Stimulated activated CD8-positive, alpha-beta memory T cell treated with anti-CD3 and anti-CD28 coated beads, Interleukin-12 subunit alpha, Interleukin-12 subunit beta, amount 100 ng/mL, for 24 hours (primary cell): Measurements from ENCODE around the gene PIAS4.

ENCODE experiments used
- DNase-seq: peaks from one replicate; pipeline ENCODE4 v3.0.0-alpha.2; 2020; ENCODE audit errors: extremely low read depth

Gene PIAS4

GRCh38 chr19:4042731-4043082, 35.2 kb downstream of the PIAS4 start:
- no peak for DNase-seq

DNA sequence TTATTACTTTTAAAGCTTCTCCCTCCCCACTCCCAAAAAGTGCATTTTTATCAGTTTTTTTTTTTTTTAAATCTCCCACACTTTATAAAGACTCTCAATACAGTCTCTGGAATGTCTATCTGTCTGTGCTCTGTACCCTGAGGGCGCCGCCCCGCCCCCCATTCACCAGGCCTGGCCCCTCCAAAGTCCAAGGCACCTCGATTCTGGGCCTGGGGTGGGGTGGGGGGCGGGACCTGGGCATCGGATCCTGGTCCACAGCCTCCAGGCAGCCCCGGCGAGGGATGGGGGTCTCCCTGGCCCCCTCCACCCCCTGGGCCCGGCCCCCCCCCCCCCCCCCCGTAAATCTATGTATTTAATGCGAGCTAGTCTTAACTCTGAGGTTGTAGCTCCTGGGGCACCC, 35.9 kb downstream of the PIAS4 start:
- DNase-seq: no peak

DNA sequence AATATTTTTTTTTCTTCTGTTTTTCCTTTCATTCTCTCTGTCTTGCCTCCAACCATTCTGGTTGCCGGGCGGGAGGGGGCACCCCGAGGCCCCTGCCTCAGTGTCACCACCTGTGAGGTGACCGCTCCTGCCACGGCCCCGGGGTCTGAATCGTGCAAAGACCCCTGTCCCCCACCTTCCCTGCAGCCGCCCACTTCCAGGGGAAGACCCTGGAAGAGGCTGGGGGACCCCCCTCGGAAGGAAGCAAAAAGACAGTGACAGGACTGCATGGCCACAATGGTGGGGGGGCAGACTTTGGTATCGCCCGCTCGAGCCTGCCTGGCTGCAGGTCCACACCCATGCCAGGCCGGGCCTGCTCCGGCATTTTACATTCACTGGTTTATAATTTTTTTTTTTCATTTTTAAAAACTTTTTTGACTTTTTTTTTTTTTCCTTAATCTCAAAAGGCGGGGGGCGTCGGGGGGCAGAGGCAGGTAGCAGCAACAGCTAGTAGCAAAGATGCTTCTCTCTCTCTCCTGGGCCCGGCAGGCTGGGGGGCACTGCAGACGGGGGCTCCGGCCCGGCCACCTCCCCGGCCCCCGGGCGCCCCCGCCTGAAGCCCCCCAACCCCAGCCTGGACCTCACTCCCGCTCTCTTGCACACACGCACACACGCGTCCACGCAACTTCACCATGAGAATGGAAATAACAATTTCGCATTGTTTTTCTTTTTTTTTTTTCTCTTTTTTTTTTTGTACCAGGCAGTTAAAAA, 36.6 kb downstream of the PIAS4 start:
- no peak for DNase-seq

- no peak for DNase-seq
Measured at GRCh38 chr19:4044990-4045465, 37.5 kb downstream of the PIAS4 start.

DNA sequence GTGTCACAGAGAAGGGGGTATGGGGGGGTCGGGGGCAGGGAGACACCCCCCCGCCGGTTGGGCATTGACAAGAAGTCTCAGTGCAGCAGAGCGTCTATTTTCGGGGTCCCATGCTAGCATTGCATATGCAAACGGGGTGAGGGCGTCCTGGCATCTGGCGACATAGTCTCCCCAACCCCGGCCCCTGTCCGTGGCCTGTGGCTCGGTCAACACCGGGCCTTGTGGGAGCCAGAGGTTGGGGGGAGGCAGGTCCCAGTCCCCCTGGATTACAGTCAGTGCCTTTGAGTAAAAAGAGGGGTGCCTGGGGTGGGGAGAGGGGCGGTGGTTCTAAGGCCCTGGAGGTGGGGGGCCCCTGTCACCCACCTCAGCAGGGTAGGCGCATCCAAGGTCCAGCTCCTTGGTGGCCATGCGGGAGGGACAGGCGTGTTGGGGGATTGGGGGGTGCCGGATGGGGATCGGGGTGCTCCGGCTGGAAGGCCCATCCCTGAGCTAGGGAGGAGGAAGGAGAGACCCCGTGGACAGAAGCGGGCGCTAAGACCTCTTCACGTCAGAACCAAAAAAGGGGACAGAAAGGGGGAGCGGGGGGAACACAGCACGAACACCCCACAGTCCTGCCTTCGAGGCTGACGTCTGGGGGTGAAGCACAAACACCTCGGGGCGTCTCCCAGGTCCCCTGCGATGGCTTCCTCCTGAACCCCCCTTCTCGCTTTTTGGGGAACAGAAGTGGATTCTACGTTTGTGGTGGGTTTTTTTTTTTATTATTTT, 38.2 kb downstream of the PIAS4 start:
- DNase-seq: no peak

- DNase-seq: no peak
Measured at GRCh38 chr19:4046362-4046691, 38.8 kb downstream of the PIAS4 start.

DNA sequence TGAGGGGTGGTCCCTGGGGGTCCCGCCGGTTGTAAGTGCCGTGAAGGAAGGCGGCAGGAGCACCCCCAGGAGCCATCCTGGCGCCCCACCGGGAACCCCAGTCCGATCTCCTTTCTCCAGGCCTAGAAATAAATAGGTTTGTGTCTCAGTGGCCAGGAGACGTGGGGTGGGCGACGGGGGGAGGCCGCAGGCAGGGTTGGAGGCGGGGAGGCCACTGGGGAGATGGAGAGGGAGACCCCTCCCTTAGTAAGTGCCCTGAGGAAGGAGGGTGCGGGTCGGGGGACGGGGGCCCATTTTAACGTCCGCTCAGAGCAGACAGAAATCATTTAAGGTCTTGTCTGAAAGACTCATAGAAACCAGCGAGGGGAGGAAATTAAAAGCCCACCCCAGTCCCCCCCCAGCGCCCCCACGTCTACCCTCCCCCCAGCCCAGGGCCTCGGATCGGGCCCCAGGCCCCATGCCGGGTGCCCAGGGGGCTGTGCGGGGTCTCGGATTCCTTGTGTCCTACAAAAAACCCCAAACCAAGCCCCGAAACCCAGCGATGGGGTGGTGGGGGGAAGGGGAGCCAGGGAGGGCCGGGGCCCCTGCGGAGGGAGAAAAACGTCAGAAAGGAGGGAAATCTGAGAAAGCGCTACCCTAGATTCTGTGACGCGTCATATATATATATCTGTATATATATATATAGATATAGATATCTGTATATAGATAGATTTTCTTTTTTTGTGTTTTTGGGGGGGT, 39.6 kb downstream of the PIAS4 start:
- DNase-seq: no peak

DNA sequence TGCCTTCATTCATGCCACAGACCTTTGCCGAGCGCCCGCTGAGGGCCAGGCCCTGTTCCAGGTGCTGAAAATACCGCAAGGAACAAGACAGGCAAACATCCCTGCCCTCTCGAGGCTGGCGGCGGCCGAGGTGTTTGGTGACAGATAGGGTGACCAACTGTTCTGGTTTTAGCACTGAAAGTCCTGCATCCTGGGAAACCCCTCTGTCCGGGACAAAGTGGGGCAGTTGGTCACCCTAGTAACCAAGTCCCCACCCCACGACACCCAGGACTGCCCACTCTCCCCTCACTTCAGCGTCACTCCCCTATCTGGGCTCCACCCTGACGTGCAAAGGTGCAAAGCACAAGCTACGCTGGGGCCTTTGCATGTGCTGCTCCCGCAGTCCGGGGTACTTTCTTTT, 41.9 kb downstream of the PIAS4 start:
- DNase-seq: no peak

DNA sequence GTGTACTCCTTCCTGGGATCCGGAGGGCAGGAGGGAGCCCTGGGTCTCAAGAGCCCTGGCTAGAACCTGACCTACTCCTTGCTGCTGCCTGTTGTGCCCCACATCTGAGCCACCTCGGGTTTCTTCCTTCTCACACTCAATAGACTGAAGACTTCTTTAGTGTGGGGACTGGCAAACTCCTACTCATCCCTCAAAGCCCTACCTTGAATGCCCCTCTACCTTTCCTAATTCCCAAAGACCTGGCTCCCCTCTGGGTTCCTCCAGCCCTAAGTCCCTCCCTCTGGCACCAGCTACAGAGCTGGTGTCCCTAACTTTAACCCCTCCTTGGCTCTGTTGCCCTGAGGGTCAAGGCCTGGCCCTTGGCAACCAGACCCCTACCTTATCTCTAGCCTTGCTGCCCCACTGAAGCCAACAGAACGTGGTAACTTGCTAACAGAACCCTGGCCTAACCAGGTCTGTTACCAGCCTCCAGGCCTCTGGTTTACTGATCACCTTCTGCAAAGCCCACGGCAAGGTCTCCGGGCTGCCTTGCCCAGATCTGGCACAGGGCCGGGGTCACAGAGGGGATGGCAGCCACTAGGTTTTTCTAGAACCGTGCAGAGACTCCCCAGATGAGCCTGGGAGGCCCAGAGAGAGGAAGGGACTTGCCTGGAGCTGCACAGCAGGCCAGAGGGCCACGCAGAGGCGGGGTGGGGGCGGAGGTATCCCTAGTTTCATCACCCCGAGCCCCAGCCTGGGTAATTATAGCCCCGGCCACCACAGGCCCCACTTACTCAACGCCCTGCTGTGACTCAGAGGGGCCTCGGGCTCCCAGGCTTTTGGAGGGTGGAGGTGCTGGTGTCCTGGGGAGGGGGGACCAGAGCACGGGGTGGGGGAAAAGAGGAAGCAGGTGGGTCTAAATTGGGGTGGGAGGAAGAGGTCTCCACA, 43.9 kb downstream of the PIAS4 start:
- no peak for DNase-seq

GRCh38 chr19:4052114-4052992, 44.8 kb downstream of the PIAS4 start:
- DNase-seq: no peak

GRCh38 chr19:4052993-4053422, 45.5 kb downstream of the PIAS4 start:
- DNase-seq: no peak

GRCh38 chr19:4053423-4054324, 46.1 kb downstream of the PIAS4 start:
- no peak for DNase-seq

GRCh38 chr19:4054441-4055208, 47.1 kb downstream of the PIAS4 start:
- no peak for DNase-seq

DNA sequence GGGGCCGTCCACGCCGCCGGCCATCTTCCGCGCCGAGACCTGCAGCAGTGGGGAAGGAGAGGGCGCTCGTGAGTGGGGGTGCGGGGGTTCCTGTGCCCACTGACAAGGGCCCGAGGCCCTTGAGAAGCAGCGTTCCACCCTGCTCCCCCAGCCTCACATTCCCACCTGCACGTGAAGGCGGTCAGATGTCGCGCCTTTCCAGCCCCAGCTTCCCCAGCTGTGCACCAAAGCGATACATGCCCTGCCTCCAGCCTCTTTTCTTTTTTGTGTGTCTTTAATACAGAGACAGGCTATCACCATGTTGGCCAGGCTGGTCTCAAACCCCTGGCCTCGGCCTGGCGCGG, 47.6 kb downstream of the PIAS4 start:
- DNase-seq: no peak

- DNase-seq: no peak
Measured at GRCh38 chr19:4057931-4058692, 50.6 kb downstream of the PIAS4 start.

DNA sequence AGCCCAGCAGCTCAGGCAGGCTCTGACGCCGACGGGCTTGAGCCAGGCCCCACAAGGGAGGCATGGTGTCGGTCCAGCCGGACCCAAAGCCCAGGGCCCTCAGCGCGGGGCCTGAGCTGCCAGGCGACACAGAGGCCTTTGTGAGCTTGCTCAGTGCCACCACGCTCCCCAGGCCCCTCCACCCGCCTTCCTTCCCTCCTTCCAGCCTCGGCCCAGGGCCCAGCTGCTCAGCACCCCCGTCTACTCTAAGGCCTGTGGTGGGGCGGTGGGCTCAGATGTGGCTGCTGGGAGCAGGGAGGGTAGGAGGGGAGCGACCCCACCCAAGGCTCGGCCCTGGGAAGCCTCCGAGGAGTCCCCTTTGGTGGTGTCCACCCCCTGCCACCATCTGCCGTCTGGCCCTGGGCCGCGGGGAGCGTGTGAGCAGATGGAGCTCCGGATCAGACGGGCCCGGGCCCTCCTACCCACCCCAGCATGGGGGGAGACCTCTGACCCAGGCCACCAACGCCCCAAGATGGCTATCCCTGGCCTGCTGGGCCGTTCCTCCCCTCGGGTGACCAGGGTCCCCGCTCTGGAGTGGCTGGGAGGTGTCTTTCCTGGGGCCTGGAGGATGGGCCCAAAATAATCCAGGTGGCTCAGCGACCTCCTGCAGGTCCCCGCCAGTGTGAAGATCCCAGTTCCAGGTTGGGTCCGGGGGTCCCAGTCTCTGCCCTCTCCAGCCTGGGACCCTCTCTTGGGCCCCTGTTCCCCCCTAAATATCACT, 51.3 kb downstream of the PIAS4 start:
- DNase-seq: no peak

GRCh38 chr19:4059453-4059871, 51.9 kb downstream of the PIAS4 start:
- DNase-seq: no peak
